IPS-NIHi11 (cell line): Measurements from ENCODE around the gene EPHA7.

Source experiments
- DNase-seq: peaks from one replicate; pipeline ENCODE4 v3.0.0; 2012; ENCODE audit warnings: mixed read lengths, low spot score

The EPHA7 gene

GRCh38 chr6:93243231-93243778 is 176.1 kb downstream of the EPHA7 start:
- no peak for DNase-seq

DNA sequence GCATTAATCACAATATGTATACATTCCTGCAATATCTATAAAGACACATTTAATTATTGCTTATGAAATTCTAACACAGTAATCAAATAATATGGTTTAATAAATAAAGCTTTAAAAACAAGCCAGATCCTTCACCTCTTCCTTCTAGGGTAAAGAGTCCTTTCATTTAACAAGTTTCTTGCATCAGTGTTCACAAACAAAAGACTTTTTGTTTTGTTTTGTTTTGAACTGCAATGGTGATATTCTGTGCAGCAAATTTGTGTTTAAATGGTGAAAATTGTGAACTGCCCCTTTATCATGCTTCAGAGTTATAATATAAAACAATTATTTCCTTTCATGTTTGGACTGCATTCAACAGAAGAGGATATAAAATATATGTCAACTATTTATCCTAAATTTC is 177.3 kb downstream of the EPHA7 start:
- DNase-seq, result no peak

- DNase-seq, result no peak
Observed at GRCh38 chr6:93238632-93239031, 180.7 kb downstream of the EPHA7 start.

GRCh38 chr6:93235775-93236174 is 183.6 kb downstream of the EPHA7 start:
- DNase-seq, result no peak

DNA sequence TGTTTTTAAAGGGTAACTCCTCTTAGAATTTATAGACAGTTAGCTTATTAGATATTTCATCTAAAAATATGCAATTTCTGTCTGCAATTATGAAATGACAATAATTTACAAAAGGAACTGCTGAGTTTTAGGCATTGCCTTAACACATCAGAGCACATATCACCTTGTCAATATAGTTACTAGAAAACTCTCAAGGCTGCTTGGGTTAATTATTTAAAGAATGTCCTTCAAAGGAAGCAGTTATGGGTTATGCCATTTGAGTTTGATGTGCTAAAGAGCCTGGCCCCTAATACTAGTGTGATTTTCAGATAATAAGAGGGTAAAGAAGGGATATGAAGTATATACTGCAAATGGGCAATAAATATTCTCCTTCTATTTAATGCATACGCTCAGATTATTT is 192.5 kb downstream of the EPHA7 start:
- no peak for DNase-seq

- DNase-seq, result no peak
Observed at GRCh38 chr6:93222071-93222851, 197.1 kb downstream of the EPHA7 start.

DNA sequence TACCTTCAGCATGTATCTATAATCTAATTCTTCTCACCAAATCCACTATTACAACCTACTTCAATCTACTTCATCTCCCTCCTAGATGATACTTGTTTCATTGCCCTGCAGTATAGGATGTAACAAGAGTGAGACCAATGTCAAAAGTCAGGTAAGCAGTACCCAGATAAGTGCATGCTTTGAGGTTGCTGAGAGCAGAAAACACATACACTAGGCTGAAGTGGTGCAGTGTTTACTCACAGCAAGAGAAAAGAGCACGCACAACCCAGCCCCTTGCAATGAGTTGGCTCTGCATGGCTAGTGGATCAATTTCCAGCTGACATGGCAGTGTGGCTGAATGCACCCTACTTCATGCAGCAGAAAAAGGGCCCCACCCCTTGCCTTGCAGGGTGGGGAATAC is 199.9 kb downstream of the EPHA7 start:
- DNase-seq, result no peak

DNA sequence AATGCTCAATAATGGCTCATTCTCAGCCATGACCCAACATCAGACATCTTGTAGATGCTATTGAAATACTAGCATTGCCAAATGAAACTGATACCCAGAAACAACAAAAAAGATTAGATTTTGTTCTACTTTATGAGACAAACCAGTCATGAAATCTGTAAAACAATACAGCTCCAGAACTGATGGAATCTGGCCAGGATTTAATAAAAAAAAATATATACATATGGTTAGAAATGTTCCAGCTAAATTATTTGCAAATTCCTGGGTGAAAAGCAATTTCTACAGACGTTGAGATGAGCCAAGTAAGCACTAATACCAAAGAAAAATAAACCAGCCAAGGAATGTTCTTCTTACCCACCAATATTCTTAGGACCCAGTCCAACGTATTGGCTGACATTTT is 201.3 kb downstream of the EPHA7 start:
- DNase-seq, result no peak

GRCh38 chr6:93213028-93213427 is 206.3 kb downstream of the EPHA7 start:
- no peak for DNase-seq

GRCh38 chr6:93210908-93211307 is 208.5 kb downstream of the EPHA7 start:
- no peak for DNase-seq

DNA sequence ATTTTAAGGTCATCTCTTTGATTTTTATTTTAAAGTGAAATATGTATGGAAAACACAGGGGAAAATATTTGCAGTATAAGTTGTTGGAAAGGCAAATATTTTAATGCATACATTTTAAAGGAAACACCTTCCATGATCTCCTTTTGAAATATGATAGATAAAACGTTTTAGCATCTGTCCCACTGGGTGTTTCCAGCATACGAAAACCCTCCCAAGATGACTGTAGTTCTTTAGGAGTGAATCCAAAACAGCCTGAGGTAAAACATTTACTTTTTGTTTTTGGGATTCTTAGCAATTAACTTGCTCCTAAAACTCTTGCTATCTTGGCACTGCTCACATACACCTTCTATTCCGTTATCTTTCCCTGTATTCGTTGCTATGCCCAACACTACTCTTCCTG is 210.0 kb downstream of the EPHA7 start:
- no peak for DNase-seq

- no peak for DNase-seq
Observed at GRCh38 chr6:93196406-93196970, 222.9 kb downstream of the EPHA7 start.

DNA sequence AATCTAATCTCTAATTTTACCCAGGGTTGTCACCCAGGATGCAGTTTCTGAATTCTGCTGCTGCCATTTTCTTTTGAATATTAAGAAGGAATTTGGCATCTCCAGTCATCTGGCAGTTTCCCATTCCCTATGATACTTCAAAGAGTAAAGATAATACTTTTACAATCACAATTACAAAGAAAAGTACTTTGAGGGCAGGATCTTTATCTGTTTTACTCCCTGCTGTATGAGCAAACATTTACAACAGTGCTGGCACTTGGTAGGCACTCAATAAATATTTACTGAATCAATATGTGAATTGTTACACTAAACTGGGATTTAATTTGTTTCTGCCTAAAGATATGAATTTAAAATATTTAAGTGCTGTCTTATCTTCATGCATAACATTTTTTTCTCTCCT is 224.9 kb downstream of the EPHA7 start:
- no peak for DNase-seq

DNA sequence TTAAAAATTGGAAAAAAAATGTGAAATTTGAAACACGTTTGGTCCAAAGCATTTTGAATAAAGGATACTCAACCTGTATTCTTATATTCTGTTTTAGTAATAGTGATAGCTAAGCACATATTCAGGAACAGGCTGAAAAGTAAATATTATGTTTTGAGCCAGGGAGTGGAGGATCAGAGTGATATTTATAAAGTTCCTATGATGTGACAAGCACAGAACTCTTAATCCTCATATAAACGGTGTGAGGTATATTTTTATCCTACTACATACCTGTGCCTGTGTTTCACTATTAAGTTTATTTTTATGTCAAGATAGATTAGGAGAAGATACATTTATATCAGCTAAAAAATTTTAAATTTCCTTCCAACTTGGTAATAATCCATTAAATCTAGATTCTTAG is 225.5 kb downstream of the EPHA7 start:
- no peak for DNase-seq
